K562 (cell line): Measurements from ENCODE around the gene TIAL1. TPM values are rescaled to one million over a fixed set of nuclear protein-coding genes. Genes with fewer than 3 reads are reported as not detected.

Experiments
- ATAC-seq: fragments of 200-7000 bp; cut with Tn5 transposase; 3 replicates; pipeline ENCODE4 v1.9.1; 2020; ENCODE audit warnings: moderate library complexity
- BruUV-seq: library from RNA; stranded (reverse); fragments of 400-500 nt; replicated peaks from 2 replicates; lab custom pipeline; 2021; lab: Mats Ljungman, UMichigan
- CTCF ChIA-PET: fragments of 300-600 bp; formaldehyde crosslinking; extraction: SDS; loops from one replicate; lab custom pipeline; 2021; ENCODE audit warnings: low intra/inter-chr PET ratio; lab: Yijun Ruan, JAX
- POLR2A ChIA-PET: fragments of 300-600, 350-650 bp; sonication (Branson Sonifier 250); formaldehyde crosslinking; extraction: SDS; loops from one replicate; lab custom pipeline; 2021; ENCODE audit warnings: antibody characterized with exemption, inconsistent platforms; lab: Yijun Ruan, JAX
- DNase-seq, 4 experiments: peaks; one replicate each; pipeline versions ENCODE4 v3.0.0 to v3.0.0-alpha.2; 2011 to 2018; ENCODE audit warnings: low spot score in 3 of 4, mixed read lengths in 3 of 4; ENCODE audit errors: extremely low read depth in 1 of 4
- FAIRE-seq: peaks from 2 replicates; lab custom pipeline; 2011; peaks lifted over from hg19 to GRCh38; lab: Jason Lieb, UNC
- H2AFZ ChIP-seq: 2 replicates; pipeline ENCODE4 v1.6.0; 2011; ENCODE audit warnings: low read depth, low read length, control low read depth, inconsistent platforms
- H3K27ac ChIP-seq: fragments of 200-600 bp; 3 replicates; pipeline ENCODE4 v1.8.0; 2011; ENCODE audit warnings: low read depth, mild to moderate bottlenecking, control low read depth, inconsistent platforms, low read length, moderate library complexity, mixed read lengths; ENCODE audit errors: extremely low read depth
- H3K27me3 ChIP-seq, 2 experiments: fragments of 300-600 bp in 1 of 2; 2 replicates in 1 of 2; 3 replicates in 1 of 2; pipeline versions ENCODE4 v1.6.0 to v1.8.0; 2011; ENCODE audit warnings: inconsistent platforms in 2 of 2, low read length in 2 of 2, mild to moderate bottlenecking in 1 of 2, mixed read lengths in 1 of 2, moderate library complexity in 1 of 2; ENCODE audit not compliant: control insufficient read depth in 2 of 2, insufficient read depth in 2 of 2
- H3K36me3 ChIP-seq: fragments of 300-600 bp; 3 replicates; pipeline ENCODE4 v1.8.0; 2011; ENCODE audit warnings: mild to moderate bottlenecking, low read length, inconsistent platforms; ENCODE audit not compliant: control insufficient read depth, insufficient read depth
- H3K4me1 ChIP-seq, 2 experiments: fragments of 200-600 bp in 1 of 2; replicated peaks in 1 of 2; 2 replicates in 1 of 2; 3 replicates in 1 of 2; pipeline versions ENCODE4 v1.5.1 to v1.8.0; 2011; ENCODE audit warnings: inconsistent platforms in 2 of 2, low read length in 2 of 2, mild to moderate bottlenecking in 1 of 2, mixed read lengths in 1 of 2, moderate library complexity in 1 of 2; ENCODE audit not compliant: control insufficient read depth in 2 of 2, insufficient read depth in 2 of 2
- H3K4me2 ChIP-seq: 2 replicates; pipeline ENCODE4 v1.6.1; 2011; ENCODE audit warnings: low read length, control low read depth, inconsistent platforms, mixed read lengths; ENCODE audit not compliant: insufficient read depth
- H3K4me3 ChIP-seq: fragments of 200-600 bp; sonication (generic), shearing (Covaris generic); 2 replicates; pipeline ENCODE4 v1.5.1; 2016; ENCODE audit warnings: control low read depth, inconsistent platforms
- H3K79me2 ChIP-seq: fragments of 200-600 bp; 3 replicates; pipeline ENCODE4 v1.8.0; 2011; ENCODE audit warnings: low read length, inconsistent platforms; ENCODE audit not compliant: control insufficient read depth, insufficient read depth
- H3K9ac ChIP-seq, 2 experiments: 2 replicates each; pipeline versions ENCODE4 v1.6.0 to v1.6.1; 2011; ENCODE audit warnings: low read depth in 2 of 2, low read length in 2 of 2, control low read depth in 1 of 2, inconsistent platforms in 1 of 2, mild to moderate bottlenecking in 1 of 2, mixed read lengths in 1 of 2; ENCODE audit not compliant: insufficient read depth in 1 of 2
- H3K9me1 ChIP-seq: one replicate; pipeline ENCODE4 v1.6.0; 2011; ENCODE audit warnings: inconsistent platforms, mild to moderate bottlenecking, low read length, moderate library complexity; ENCODE audit not compliant: control insufficient read depth, insufficient read depth
- H3K9me3 ChIP-seq: replicated peaks from 2 replicates; pipeline ENCODE4 v1.5.1; 2011; ENCODE audit warnings: low read depth, low read length, inconsistent platforms; ENCODE audit not compliant: control insufficient read depth, insufficient read depth
- H4K20me1 ChIP-seq: replicated peaks from 2 replicates; pipeline ENCODE4 v1.6.1; 2011; ENCODE audit warnings: low read length, inconsistent platforms, mixed read lengths; ENCODE audit not compliant: control insufficient read depth, insufficient read depth
- ETV1 ChIP-seq: fragments of 450-650 bp; conservative IDR thresholded peaks from 2 replicates; pipeline ENCODE4 v1.6.1; 2016; ENCODE audit warnings: missing genetic modification characterization, control low read depth, low read depth, missing compliant biosample characterization
- FOXK1 ChIP-seq: sonication (generic); formaldehyde crosslinking; IDR thresholded peaks from 2 replicates; pipeline ENCODE4 v1.8.0; 2022; ENCODE audit warnings: missing genetic modification reagents, mild to moderate bottlenecking, borderline replicate concordance
- HBP1 ChIP-seq: fragments of 450-650 bp; formaldehyde crosslinking; IDR thresholded peaks from 2 replicates; pipeline ENCODE4 v1.4.0; 2022; ENCODE audit warnings: missing genetic modification characterization
- HOMEZ ChIP-seq: fragments of 250-450 bp; sonication (Bioruptor Pico); IDR thresholded peaks from 2 replicates; pipeline ENCODE4 v1.4.0; 2020; ENCODE audit warnings: mild to moderate bottlenecking, moderate library complexity
- MAFG ChIP-seq: fragments of 450-650 bp; conservative IDR thresholded peaks from 2 replicates; pipeline ENCODE4 v1.6.1; 2016; ENCODE audit warnings: missing genetic modification characterization, missing compliant biosample characterization
- MCM7 ChIP-seq, 2 experiments: fragments of 450-650 bp; IDR thresholded peaks; 2 replicates each; pipeline ENCODE4 v1.6.1; 2016 to 2018
- NR4A1 ChIP-seq, 2 experiments: fragments of 250-450 bp in 1 of 2; fragments of 450-650 bp in 1 of 2; sonication (Bioruptor Pico) in 1 of 2; IDR thresholded peaks; 2 replicates each; pipeline versions ENCODE4 v1.4.0 to v1.6.1; 2016 to 2020; ENCODE audit warnings: mild to moderate bottlenecking in 2 of 2, missing compliant biosample characterization in 1 of 2, missing genetic modification characterization in 1 of 2, moderate library complexity in 1 of 2
- POU5F1 ChIP-seq: fragments of 150-350 bp; IDR thresholded peaks from 2 replicates; pipeline ENCODE4 v1.6.1; 2014; ENCODE audit warnings: borderline replicate concordance, low read length, low read depth, mild to moderate bottlenecking; ENCODE audit not compliant: partially characterized antibody
- PRPF4 ChIP-seq: fragments of 200-400 bp; formaldehyde crosslinking; IDR thresholded peaks from one replicate; pipeline ENCODE4 v1.6.1; 2017; ENCODE audit warnings: low read length, low read depth, mild to moderate bottlenecking; ENCODE audit not compliant: insufficient read depth, poor library complexity, severe bottlenecking
- SMARCB1 ChIP-seq: IDR thresholded peaks from 2 replicates; pipeline ENCODE4 v1.6.1; 2011; ENCODE audit warnings: improper control_type of control experiment, low read depth; ENCODE audit not compliant: insufficient read length
- SP2 ChIP-seq: IDR thresholded peaks from 2 replicates; pipeline ENCODE4 v1.6.1; 2011; ENCODE audit warnings: mild to moderate bottlenecking, low read depth, low read length, moderate library complexity; ENCODE audit not compliant: poor library complexity, severe bottlenecking; ENCODE audit errors: extremely low read depth
- ZNF133 ChIP-seq: fragments of 250-450 bp; sonication (Bioruptor Pico); IDR thresholded peaks from 2 replicates; pipeline ENCODE4 v1.4.0; 2020; ENCODE audit warnings: mild to moderate bottlenecking
- ZNF146 ChIP-seq: IDR thresholded peaks from one replicate; pipeline ENCODE4 v1.6.1; 2018; ENCODE audit warnings: missing compliant biosample characterization; ENCODE audit not compliant: unreplicated experiment
- ZNF282 ChIP-seq: sonication (generic); formaldehyde crosslinking; IDR thresholded peaks from 2 replicates; pipeline ENCODE4 v1.8.1; 2023; ENCODE audit warnings: missing genetic modification reagents
- ZNF583 ChIP-seq: fragments of 250-450 bp; sonication (Bioruptor Pico); IDR thresholded peaks from 2 replicates; pipeline ENCODE4 v1.4.0; 2020
- ZNF717 ChIP-seq: fragments of 250-450 bp; sonication (Bioruptor Pico); IDR thresholded peaks from 2 replicates; pipeline ENCODE4 v1.5.0; 2021
- ZNF740 ChIP-seq, 3 experiments: fragments of 200-800 bp in 1 of 3; sonication (Bioruptor generic) in 1 of 3; sonication (generic) in 1 of 3; formaldehyde crosslinking in 1 of 3; IDR thresholded peaks; 2 replicates each; pipeline versions ENCODE4 v1.6.1 to v1.8.0; 2016 to 2022; ENCODE audit warnings: mild to moderate bottlenecking in 2 of 3, missing compliant biosample characterization in 2 of 3, missing genetic modification characterization in 2 of 3, missing genetic modification reagents in 1 of 3
- WGBS: fragments of 100-300 bp; shearing (Covaris generic); methylation state at CpG from one replicate; pipeline ENCODE4 v1.1.6; 2016; ENCODE audit warnings: low coverage, mixed read lengths; ENCODE audit not compliant: insufficient coverage; ENCODE audit errors: missing lambda C conversion rate; 5-methylcytosine and 5-hydroxymethylcytosine counted together
- in situ Hi-C: fragments of 300-500 bp; cut with MboI; formaldehyde crosslinking; loops from 4 replicates; pipeline ENCODE4 v1.15.0; 2018; ENCODE audit warnings: inconsistent platforms, mixed read lengths
- intact Hi-C: fragments of 100-400 bp; cut with micrococcal nuclease; formaldehyde crosslinking; loops from 2 replicates; pipeline ENCODE4 v1.14.2; 2022
- polyA plus RNA-seq, 8 experiments: library from polyadenylated mRNA; depleted of rRNA in 4 of 8; stranded (reverse) in 5 of 8; unstranded in 3 of 8; fragments of >200 nt; fragmentation: Nextera tagmentation in 2 of 8; fragmentation: Illumina TruSeq in 1 of 8; extraction: Ambion mirVana in 2 of 8; extraction: Trizol in 1 of 8; gene quantifications; 2 replicates each; pipeline versions ENCODE4 v1.2.1 to v1.2.3, GENCODE V29; 2011 to 2014; ENCODE audit warnings: inconsistent platforms in 1 of 8, missing spikeins in 1 of 8
- total RNA-seq, 7 experiments: library from RNA; depleted of rRNA in 6 of 7; stranded (reverse); fragments of >200 nt in 6 of 7; fragmentation: Illumina TruSeq in 2 of 7; extraction: Trizol in 2 of 7; gene quantifications; 2 replicates each; pipeline versions ENCODE4 v1.2.1 to v1.2.3, GENCODE V29; 2011 to 2021; ENCODE audit warnings: low replicate concordance in 1 of 7

The TIAL1 gene
- total and polyA plus RNA-seq, 9 of the 15 experiments (the other 6 are each of a cell fraction or from before 2014, with no cell fraction given) = 22.5 to 126 (median 58.2) TPM

- no peak for FAIRE-seq
- Histone ChIP-seq H3K9me3 (no peaks in the 10 kb centered on the region), H3K4me1 (peaks cover 3 to 33% of the 10 kb centered on the region in 2 experiments; a peak in 4 of 5 replicates), H3K27me3 (no peaks in the 10 kb centered on the region), H4K20me1 (no peaks in the 10 kb centered on the region), H3K4me2 (no peak overlapping the region), H3K4me3 (no peak overlapping the region), H3K9ac (no peak overlapping the region), H3K9me1 (no peaks in the 10 kb centered on the region), H3K36me3 (no peaks in the 10 kb centered on the region), H3K79me2 (peaks cover 23% of the 10 kb centered on the region), H3K27ac (no peak overlapping the region)
- in situ Hi-C loops = no loop called here
- intact Hi-C loops = loop anchor here (10.0 kb wide), 2 partner anchors 101 to 109 kb away; partner anchors contain the start of gene BAG3
- DNase-seq = no peak
- no peak for ATAC-seq
- WGBS = 35% methylated on average over 4 of the region's 4 CpGs
- CTCF ChIA-PET = interaction anchor here (0.6 kb wide), 1 partner anchor 50 kb away, joined by 3 read pairs; no protein-coding TSS in a partner anchor
- BruUV-seq = no TSS peak
- TF ChIP-seq NR4A1 (CRISPR knock-in tag; IDR thresholded peaks at IDR 0.05) (no peak), NR4A1 (tag; IDR thresholded peaks at IDR 0.05) (no peak), SMARCB1 (no peak), ETV1 (tag) (no peak), ZNF133 (CRISPR knock-in tag) (no peak), HOMEZ (no peak), HBP1 (CRISPR knock-in tag) (no peak), MAFG (no peak), ZNF740 (CRISPR knock-in tag; IDR thresholded peaks at IDR 0.05) (no peak), ZNF740 (tag; IDR thresholded peaks at IDR 0.05) (no peak), PRPF4 (no peak), ZNF146 (no peak), POU5F1 (no peak), ZNF583 (CRISPR knock-in tag) (no peak), ZNF282 (CRISPR knock-in tag) (no peak), MCM7 (IDR thresholded peaks at IDR 0.05) (no peak), SP2 (no peak), ZNF717 (CRISPR knock-in tag) (no peak), FOXK1 (CRISPR knock-in tag) (no peak)
- TF ChIP-seq, all 486 proteins: peak for 0
- no peak overlapping the region for H2AFZ ChIP-seq
- POLR2A ChIA-PET = no interaction called here
Observed at GRCh38 chr10:119545310-119545709, 51.5 kb downstream of the TIAL1 start.
